ENCODE results near the gene PIK3C2G. TPM values are rescaled to one million over a fixed set of nuclear protein-coding genes. Genes with fewer than 3 reads are reported as not detected.

Gene PIK3C2G
- total RNA-seq, 1 donor from 2014 or later, result 0.59 TPM

- H3K4me1 ChIP-seq, result no peaks in the 10 kb centered on the region
- H3K9me3 ChIP-seq, result no peaks in the 10 kb centered on the region
- H3K36me3 ChIP-seq, result no peaks in the 10 kb centered on the region
- intact Hi-C loops (cut with DNase I), result no loop called here
- no peak overlapping the region for H3K27ac ChIP-seq
- no peak overlapping the region for H3K4me3 ChIP-seq
- ATAC-seq (no peak), DNase-seq (no peak)
- H3K27me3 ChIP-seq (ENCODE audit: low read depth), result no peaks in the 10 kb centered on the region
- TF ChIP-seq CTCF (IDR thresholded peaks at IDR 0.05), result no peak
Observed at GRCh38 chr12:18290386-18290785, 29.1 kb downstream of the PIK3C2G start.

- ATAC-seq (no peak), DNase-seq (no peak)
- no peaks in the 10 kb centered on the region for H3K9me3 ChIP-seq
- no peaks in the 10 kb centered on the region for H3K4me1 ChIP-seq
- H3K27ac ChIP-seq, result no peak overlapping the region
- H3K36me3 ChIP-seq, result no peaks in the 10 kb centered on the region
- intact Hi-C loops (cut with DNase I), result no loop called here
- no peak overlapping the region for H3K4me3 ChIP-seq
- no peak for TF ChIP-seq CTCF (IDR thresholded peaks at IDR 0.05)
- H3K27me3 ChIP-seq (ENCODE audit: low read depth), result no peaks in the 10 kb centered on the region
Observed at GRCh38 chr12:18294889-18295288, 33.6 kb downstream of the PIK3C2G start.

GRCh38 chr12:18296201-18296908 lies 35.0 kb downstream of the PIK3C2G start:
- no peaks in the 10 kb centered on the region for H3K27me3 ChIP-seq (ENCODE audit: low read depth)
- peak overlapping the region; percentile 25 for H3K4me3 ChIP-seq
- no peak for DNase-seq
- ATAC-seq, result peak in 1 of 2 donors; percentile 42
- H3K27ac ChIP-seq, result no peak overlapping the region
- no peak for TF ChIP-seq CTCF (IDR thresholded peaks at IDR 0.05)
- no peaks in the 10 kb centered on the region for H3K4me1 ChIP-seq
- peaks cover 7% of the 10 kb centered on the region for H3K9me3 ChIP-seq
- H3K36me3 ChIP-seq, result no peaks in the 10 kb centered on the region
- intact Hi-C loops (cut with DNase I), result no loop called here

GRCh38 chr12:18296909-18297280 lies 35.6 kb downstream of the PIK3C2G start:
- no peak for DNase-seq
- intact Hi-C loops (cut with DNase I), result no loop called here
- H3K4me3 ChIP-seq, result peak overlapping the region; percentile 25
- no peaks in the 10 kb centered on the region for H3K4me1 ChIP-seq
- H3K27ac ChIP-seq, result no peak overlapping the region
- no peaks in the 10 kb centered on the region for H3K36me3 ChIP-seq
- no peaks in the 10 kb centered on the region for H3K27me3 ChIP-seq (ENCODE audit: low read depth)
- TF ChIP-seq CTCF (IDR thresholded peaks at IDR 0.05), result no peak
- peaks cover 12% of the 10 kb centered on the region for H3K9me3 ChIP-seq
- ATAC-seq, result no peak

GRCh38 chr12:18297902-18298301 lies 36.6 kb downstream of the PIK3C2G start:
- no peak overlapping the region for H3K4me3 ChIP-seq
- no peaks in the 10 kb centered on the region for H3K27me3 ChIP-seq (ENCODE audit: low read depth)
- H3K9me3 ChIP-seq, result peaks cover 18% of the 10 kb centered on the region
- intact Hi-C loops (cut with DNase I), result no loop called here
- ATAC-seq (no peak), DNase-seq (no peak)
- TF ChIP-seq CTCF (IDR thresholded peaks at IDR 0.05), result no peak
- H3K27ac ChIP-seq, result no peak overlapping the region
- H3K4me1 ChIP-seq, result no peaks in the 10 kb centered on the region
- no peaks in the 10 kb centered on the region for H3K36me3 ChIP-seq
